Endothelial cell of umbilical vein (primary cell): Measurements from ENCODE around the gene PPP1R11. TPM values are rescaled to one million over a fixed set of nuclear protein-coding genes. Genes with fewer than 3 reads are reported as not detected.
A peak's percentile ranks its signal among the peaks of the same experiment; 100 is the strongest.

Source experiments
- BruUV-seq: library from RNA; stranded (reverse); fragments of 400-500 nt; replicated peaks from 2 replicates; lab custom pipeline; 2021; lab: Mats Ljungman, UMichigan
- CTCF ChIA-PET: fragments of 300-600, 350-600 bp; sonication (Branson Sonifier 250); formaldehyde crosslinking; loops from one replicate; lab custom pipeline; 2021; ENCODE audit warnings: antibody characterized with exemption, inconsistent platforms; lab: Charles Lee
- POLR2A ChIA-PET: fragments of 300-600, 350-600 bp; sonication (Branson Sonifier 250); formaldehyde crosslinking; loops from one replicate; lab custom pipeline; 2021; ENCODE audit warnings: antibody characterized with exemption, inconsistent platforms; lab: Charles Lee
- DNase-seq: peaks from one replicate; pipeline ENCODE4 v3.0.0-alpha.2; 2011; ENCODE audit warnings: low read depth, low spot score
- FAIRE-seq: peaks from 2 replicates; lab custom pipeline; 2011; peaks lifted over from hg19 to GRCh38; lab: Jason Lieb, UNC
- H2AFZ ChIP-seq: 2 replicates; pipeline ENCODE4 v1.6.0; 2012; ENCODE audit warnings: low read depth, low read length, control low read depth, inconsistent platforms
- H3K27ac ChIP-seq: 2 replicates; pipeline ENCODE4 v1.5.1; 2011; ENCODE audit warnings: low read depth, mild to moderate bottlenecking, control low read depth, low read length, moderate library complexity; ENCODE audit not compliant: insufficient read depth
- H3K27me3 ChIP-seq, 2 experiments: 2 replicates each; pipeline versions ENCODE4 v1.6.0 to v1.6.1; 2011; ENCODE audit warnings: low read length in 2 of 2, mixed read lengths in 1 of 2; ENCODE audit not compliant: control insufficient read depth in 2 of 2, insufficient read depth in 2 of 2
- H3K36me3 ChIP-seq, 2 experiments: 2 replicates in 1 of 2; 3 replicates in 1 of 2; pipeline ENCODE4 v1.5.1; 2011; ENCODE audit warnings: low read length in 2 of 2, mild to moderate bottlenecking in 1 of 2, moderate library complexity in 1 of 2; ENCODE audit not compliant: control insufficient read depth in 2 of 2, insufficient read depth in 2 of 2; ENCODE audit errors: extremely low read depth in 1 of 2
- H3K4me1 ChIP-seq: 3 replicates; pipeline ENCODE4 v1.5.1; 2011; ENCODE audit warnings: mild to moderate bottlenecking, low read length; ENCODE audit not compliant: control insufficient read depth, insufficient read depth; ENCODE audit errors: extremely low read depth
- H3K4me2 ChIP-seq: 2 replicates; pipeline ENCODE4 v1.6.1; 2011; ENCODE audit warnings: low read length, control low read depth, mixed read lengths; ENCODE audit not compliant: insufficient read depth
- H3K4me3 ChIP-seq, 3 experiments: fragments of 200-600 bp in 1 of 3; sonication (generic), shearing (Covaris generic) in 1 of 3; replicated peaks in 1 of 3; 2 replicates each; pipeline ENCODE4 v1.5.1; 2011 to 2016; ENCODE audit warnings: control low read depth in 3 of 3, low read length in 3 of 3, mild to moderate bottlenecking in 2 of 3, inconsistent platforms in 1 of 3, low read depth in 1 of 3, moderate library complexity in 1 of 3; ENCODE audit not compliant: insufficient read depth in 1 of 3
- H3K79me2 ChIP-seq: 2 replicates; pipeline ENCODE4 v1.6.0; 2012; ENCODE audit warnings: low read length, inconsistent platforms; ENCODE audit not compliant: control insufficient read depth, insufficient read depth
- H3K9ac ChIP-seq: replicated peaks from 2 replicates; pipeline ENCODE3; 2011; ENCODE audit warnings: low read length, control low read depth; ENCODE audit not compliant: insufficient read depth; ENCODE audit errors: extremely low read depth
- H3K9me1 ChIP-seq: replicated peaks from 3 replicates; pipeline ENCODE4 v1.6.0; 2011; ENCODE audit warnings: mild to moderate bottlenecking, low read length; ENCODE audit not compliant: control insufficient read depth, insufficient read depth; ENCODE audit errors: extremely low read depth
- H3K9me3 ChIP-seq: replicated peaks from 2 replicates; pipeline ENCODE4 v1.5.1; 2012; ENCODE audit warnings: low read length, inconsistent platforms; ENCODE audit not compliant: control insufficient read depth, insufficient read depth
- H4K20me1 ChIP-seq: replicated peaks from 2 replicates; pipeline ENCODE3; 2011; ENCODE audit warnings: mild to moderate bottlenecking, low read length; ENCODE audit not compliant: control insufficient read depth, insufficient read depth; ENCODE audit errors: extremely low read depth
- CTCF ChIP-seq, 2 donors: IDR thresholded peaks; 1 replicate in 1 of 2; 2 replicates in 1 of 2; pipeline ENCODE4 v1.5.1; 2011; ENCODE audit warnings: low read length in 2 of 2, mild to moderate bottlenecking in 2 of 2, moderate library complexity in 2 of 2, control low read depth in 1 of 2, inconsistent platforms in 1 of 2, low read depth in 1 of 2; ENCODE audit not compliant: insufficient read depth in 1 of 2; ENCODE audit errors: extremely low read depth in 1 of 2
- EZH2 ChIP-seq: IDR thresholded peaks from 2 replicates; pipeline ENCODE4 v1.6.1; 2012; ENCODE audit warnings: borderline replicate concordance, low read depth, mild to moderate bottlenecking, moderate library complexity, low read length, inconsistent platforms; ENCODE audit not compliant: severe bottlenecking
- MAX ChIP-seq: IDR thresholded peaks from 2 replicates; pipeline ENCODE4 v1.6.1; 2011; ENCODE audit not compliant: insufficient read depth, insufficient read length
- MYC ChIP-seq: IDR thresholded peaks from one replicate; pipeline ENCODE4 v1.6.1; 2011; ENCODE audit warnings: mild to moderate bottlenecking, low read depth, low read length
- POLR2A ChIP-seq: IDR thresholded peaks from 2 replicates; pipeline ENCODE4 v1.6.1; 2012; ENCODE audit warnings: low read depth, mild to moderate bottlenecking, control low read depth, low read length
- POLR2AphosphoS5 ChIP-seq: IDR thresholded peaks from 2 replicates; pipeline ENCODE4 v1.6.1; 2012; ENCODE audit warnings: low read depth, mild to moderate bottlenecking, control low read depth, low read length, moderate library complexity; ENCODE audit not compliant: insufficient read depth
- dilution Hi-C: fragments of 300-500 bp; cut with MboI; formaldehyde crosslinking; loops from one replicate; pipeline ENCODE4 v1.15.0; 2019; ENCODE audit warnings: low sequenced_read_pairs; ENCODE audit not compliant: extremely low pct_ligation_motif_present
- intact Hi-C: fragments of 100-400 bp; cut with micrococcal nuclease; formaldehyde crosslinking; loops from one replicate; pipeline ENCODE4 v1.10.0; 2022
- polyA plus RNA-seq, 4 experiments: library from polyadenylated mRNA; depleted of rRNA in 3 of 4; stranded (reverse) in 3 of 4; unstranded in 1 of 4; fragments of >200 nt; gene quantifications; 2 replicates each; pipeline versions ENCODE4 v1.2.1 to v1.2.3, GENCODE V29; 2011 to 2012; ENCODE audit warnings: missing spikeins in 1 of 4
- total RNA-seq: library from RNA; stranded (reverse); gene quantifications from 2 replicates; pipeline ENCODE4 v1.2.3, GENCODE V29; 2021

The PPP1R11 gene
- total and polyA plus RNA-seq, 2 donors (not counting 3 experiments of a cell fraction or from before 2014, with no cell fraction given): 32.4 to 44.1 TPM

DNA sequence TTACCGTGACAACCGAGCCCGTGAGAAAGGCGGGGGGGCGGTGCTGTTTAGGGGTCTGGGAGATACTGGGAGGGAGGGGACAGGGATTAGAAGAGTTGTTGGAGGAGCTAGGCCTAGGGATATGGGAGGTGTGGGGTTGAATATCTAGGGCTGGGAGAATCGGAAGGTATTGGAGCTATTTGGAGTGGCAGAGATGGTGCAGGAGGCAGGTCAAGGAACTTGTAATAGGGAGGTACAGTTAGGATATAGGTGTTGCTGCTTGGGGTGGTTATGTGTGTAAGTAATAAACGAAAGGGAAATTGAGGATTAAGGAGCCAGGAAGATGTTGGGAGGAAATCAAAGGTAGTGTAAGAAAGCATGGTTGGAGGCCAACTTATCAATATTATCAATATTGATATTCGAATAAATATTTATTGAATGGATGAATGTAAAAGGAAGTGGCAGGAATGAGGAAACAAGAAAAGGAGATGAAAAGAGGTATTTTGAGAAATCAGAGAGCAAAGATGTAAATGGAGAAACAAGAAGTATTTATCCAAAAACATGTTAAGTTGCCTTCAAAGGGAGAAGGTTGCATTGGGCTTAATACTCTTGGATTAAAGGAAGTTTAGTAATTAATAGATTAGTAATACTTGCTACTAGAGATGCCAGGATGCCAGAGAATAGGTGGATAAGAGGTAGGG lies 602 bp downstream of the PPP1R11 start:
- intact Hi-C loops: loop anchor here (1.0 to 5.0 kb wide), 3 partner anchors 36 to 260 kb away; partner anchors contain the start of gene TRIM39
- Histone ChIP-seq H4K20me1 (no peaks in the 10 kb centered on the region), H3K9ac (peak overlapping the region; percentile 78), H2AFZ (peak overlapping the region; percentile 74), H3K4me3 (peak overlapping the region; percentile 47 to 75 (median 51)), H3K27me3 (peaks cover 21 to 24% of the 10 kb centered on the region in 2 experiments), H3K36me3 (no peaks in the 10 kb centered on the region), H3K27ac (peak overlapping the region; percentile 91), H3K9me1 (no peaks in the 10 kb centered on the region), H3K4me1 (peaks cover 16% of the 10 kb centered on the region), H3K4me2 (peak overlapping the region; percentile 82), H3K79me2 (peaks cover 5% of the 10 kb centered on the region), H3K9me3 (no peaks in the 10 kb centered on the region)
- CTCF ChIA-PET: interaction anchor here (0.6 to 2.3 kb wide), 3 partner anchors 34 to 63 kb away, joined by 3 to 11 read pairs (median 5); no protein-coding TSS in a partner anchor
- DNase-seq (no peak), FAIRE-seq (no peak)
- dilution Hi-C loops: no loop called here
- TF ChIP-seq POLR2AphosphoS5: no peak
- no peak for TF ChIP-seq CTCF (IDR thresholded peaks at IDR 0.05; ENCODE audit: extremely low read depth in 1 of 2, insufficient read depth in 1 of 2, low read depth in 1 of 2, low read length in 2 of 2)
- TF ChIP-seq MAX: no peak
- no peak for TF ChIP-seq MYC
- TF ChIP-seq POLR2A: no peak
- no peak for TF ChIP-seq EZH2
- no TSS peak for BruUV-seq
- POLR2A ChIA-PET: no interaction called here
